Measurements from ENCODE around the gene REPS2.
"Not testable (repeated sequence)": the region's sequence is repeated elsewhere in the genome, so short reads cannot be mapped to it uniquely, and the experiment has no call there.

REPS2 gene

GRCh38 chrX:16964976-16965375 lies 18.5 kb downstream of the REPS2 start:
- not testable (repeated sequence) for DNase-seq

- DNase-seq, result no peak
Measured at GRCh38 chrX:16966752-16967448, 20.4 kb downstream of the REPS2 start.

- not testable (repeated sequence) for DNase-seq
Measured at GRCh38 chrX:16968753-16969152, 22.3 kb downstream of the REPS2 start.

- DNase-seq, result no peak
Measured at GRCh38 chrX:16970977-16971376, 24.5 kb downstream of the REPS2 start.

- no peak for DNase-seq
Measured at GRCh38 chrX:16971694-16972093, 25.2 kb downstream of the REPS2 start.

GRCh38 chrX:16975233-16975632 lies 28.8 kb downstream of the REPS2 start:
- no peak for DNase-seq

- no peak for DNase-seq
Measured at GRCh38 chrX:16977771-16978170, 31.3 kb downstream of the REPS2 start.

- DNase-seq, result no peak
Measured at GRCh38 chrX:16978193-16978984, 31.9 kb downstream of the REPS2 start.

GRCh38 chrX:16979226-16979625 lies 32.8 kb downstream of the REPS2 start:
- DNase-seq, result no peak

- no peak for DNase-seq
Measured at GRCh38 chrX:16981209-16981608, 34.8 kb downstream of the REPS2 start.

GRCh38 chrX:16981980-16982379 lies 35.5 kb downstream of the REPS2 start:
- no peak for DNase-seq

- DNase-seq, result no peak
Measured at GRCh38 chrX:16983051-16983450, 36.6 kb downstream of the REPS2 start.

- no peak for DNase-seq
Measured at GRCh38 chrX:16985286-16985685, 38.8 kb downstream of the REPS2 start.

GRCh38 chrX:16986169-16986568 lies 39.7 kb downstream of the REPS2 start:
- no peak for DNase-seq

GRCh38 chrX:16989750-16990149 lies 43.3 kb downstream of the REPS2 start:
- DNase-seq, result no peak

- no peak for DNase-seq
Measured at GRCh38 chrX:16990839-16991238, 44.4 kb downstream of the REPS2 start.

- DNase-seq, result no peak
Measured at GRCh38 chrX:16992445-16992844, 46.0 kb downstream of the REPS2 start.

GRCh38 chrX:16992951-16993350 lies 46.5 kb downstream of the REPS2 start:
- no peak for DNase-seq

GRCh38 chrX:16993791-16994318 lies 47.4 kb downstream of the REPS2 start:
- no peak for DNase-seq

GRCh38 chrX:16994736-16995135 lies 48.3 kb downstream of the REPS2 start:
- no peak for DNase-seq

GRCh38 chrX:16997313-16997712 lies 50.9 kb downstream of the REPS2 start:
- DNase-seq, result no peak

GRCh38 chrX:16999275-16999674 lies 52.8 kb downstream of the REPS2 start:
- DNase-seq, result no peak

GRCh38 chrX:17000751-17001150 lies 54.3 kb downstream of the REPS2 start:
- DNase-seq, result no peak

GRCh38 chrX:17005712-17006368 lies 59.4 kb downstream of the REPS2 start:
- DNase-seq, result no peak
